GM06990 (cell line): ENCODE measurements around the gene ZNHIT1.

Experiments
- DNase-seq: peaks from one replicate; pipeline ENCODE4 v3.0.0-alpha.2; 2011; ENCODE audit not compliant: insufficient read length; ENCODE audit errors: extremely low read depth
- H3K27me3 ChIP-seq: replicated peaks from 2 replicates; pipeline ENCODE4 v1.6.0; 2011; ENCODE audit warnings: low read length; ENCODE audit not compliant: control insufficient read depth, insufficient read depth
- H3K36me3 ChIP-seq: 2 replicates; pipeline ENCODE4 v1.5.1; 2011; ENCODE audit warnings: low read length; ENCODE audit not compliant: control insufficient read depth, insufficient read depth
- H3K4me3 ChIP-seq: replicated peaks from 2 replicates; pipeline ENCODE4 v1.5.1; 2011; ENCODE audit warnings: low read depth, mild to moderate bottlenecking, control low read depth, low read length
- TF ChIP-seq, protein P1 (sequence below): IDR thresholded peaks from 2 replicates; pipeline ENCODE4 v1.5.1; 2011; ENCODE audit warnings: low read length, control low read depth, mild to moderate bottlenecking, inconsistent platforms; ENCODE audit not compliant: insufficient read depth, poor library complexity, severe bottlenecking

The ZNHIT1 gene

GRCh38 chr7:101226721-101227120 lies 8.8 kb downstream of the ZNHIT1 start:
- Histone ChIP-seq H3K36me3 (peaks cover 11% of the 10 kb centered on the region), H3K27me3 (no peaks in the 10 kb centered on the region), H3K4me3 (no peak overlapping the region)
- DNase-seq, result no peak
- TF ChIP-seq, protein P1, sequence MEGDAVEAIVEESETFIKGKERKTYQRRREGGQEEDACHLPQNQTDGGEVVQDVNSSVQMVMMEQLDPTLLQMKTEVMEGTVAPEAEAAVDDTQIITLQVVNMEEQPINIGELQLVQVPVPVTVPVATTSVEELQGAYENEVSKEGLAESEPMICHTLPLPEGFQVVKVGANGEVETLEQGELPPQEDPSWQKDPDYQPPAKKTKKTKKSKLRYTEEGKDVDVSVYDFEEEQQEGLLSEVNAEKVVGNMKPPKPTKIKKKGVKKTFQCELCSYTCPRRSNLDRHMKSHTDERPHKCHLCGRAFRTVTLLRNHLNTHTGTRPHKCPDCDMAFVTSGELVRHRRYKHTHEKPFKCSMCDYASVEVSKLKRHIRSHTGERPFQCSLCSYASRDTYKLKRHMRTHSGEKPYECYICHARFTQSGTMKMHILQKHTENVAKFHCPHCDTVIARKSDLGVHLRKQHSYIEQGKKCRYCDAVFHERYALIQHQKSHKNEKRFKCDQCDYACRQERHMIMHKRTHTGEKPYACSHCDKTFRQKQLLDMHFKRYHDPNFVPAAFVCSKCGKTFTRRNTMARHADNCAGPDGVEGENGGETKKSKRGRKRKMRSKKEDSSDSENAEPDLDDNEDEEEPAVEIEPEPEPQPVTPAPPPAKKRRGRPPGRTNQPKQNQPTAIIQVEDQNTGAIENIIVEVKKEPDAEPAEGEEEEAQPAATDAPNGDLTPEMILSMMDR, result no peak

- H3K36me3 ChIP-seq, result peaks cover 2% of the 10 kb centered on the region
- H3K4me3 ChIP-seq, result no peak overlapping the region
- no peaks in the 10 kb centered on the region for H3K27me3 ChIP-seq
- TF ChIP-seq, protein P1, result no peak
- no peak for DNase-seq
Observed at GRCh38 chr7:101231644-101232043, 13.7 kb downstream of the ZNHIT1 start.

GRCh38 chr7:101232141-101232850 lies 14.3 kb downstream of the ZNHIT1 start:
- Histone ChIP-seq H3K36me3 (peaks cover 4% of the 10 kb centered on the region), H3K4me3 (no peak overlapping the region), H3K27me3 (no peaks in the 10 kb centered on the region)
- TF ChIP-seq, protein P1, result no peak
- DNase-seq, result no peak

DNA sequence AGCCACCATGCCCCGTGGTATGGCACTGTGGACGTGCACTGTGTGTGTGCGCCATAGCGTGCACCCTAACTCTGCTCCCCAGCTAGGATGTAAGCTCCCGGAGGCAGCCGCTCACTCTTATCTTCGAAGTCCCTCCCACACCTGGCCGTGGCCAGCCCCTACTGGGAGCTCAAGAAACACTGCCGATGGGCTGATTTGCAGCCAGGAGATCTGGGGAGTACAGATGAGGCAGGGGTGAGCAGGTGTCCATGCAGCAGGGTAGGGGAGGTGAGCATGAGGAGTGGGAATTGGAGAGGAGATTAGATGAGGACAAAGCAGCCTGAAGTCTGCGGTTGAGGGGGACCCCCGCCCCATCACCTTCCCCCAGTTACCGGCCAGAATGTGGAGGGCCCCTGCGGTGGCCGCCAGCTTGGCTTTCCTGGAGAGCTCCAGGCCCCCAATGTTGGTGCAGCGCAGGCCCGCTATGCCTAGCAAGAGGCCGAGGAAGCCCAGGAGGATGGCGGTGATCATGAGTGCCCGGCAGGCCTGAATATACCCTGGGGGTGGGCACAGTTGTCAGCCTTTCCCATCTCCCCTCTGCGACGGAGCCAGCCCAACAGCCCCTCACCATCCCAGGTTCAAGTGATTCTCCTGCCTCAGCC lies 16.1 kb downstream of the ZNHIT1 start:
- TF ChIP-seq, protein P1, result no peak

DNA sequence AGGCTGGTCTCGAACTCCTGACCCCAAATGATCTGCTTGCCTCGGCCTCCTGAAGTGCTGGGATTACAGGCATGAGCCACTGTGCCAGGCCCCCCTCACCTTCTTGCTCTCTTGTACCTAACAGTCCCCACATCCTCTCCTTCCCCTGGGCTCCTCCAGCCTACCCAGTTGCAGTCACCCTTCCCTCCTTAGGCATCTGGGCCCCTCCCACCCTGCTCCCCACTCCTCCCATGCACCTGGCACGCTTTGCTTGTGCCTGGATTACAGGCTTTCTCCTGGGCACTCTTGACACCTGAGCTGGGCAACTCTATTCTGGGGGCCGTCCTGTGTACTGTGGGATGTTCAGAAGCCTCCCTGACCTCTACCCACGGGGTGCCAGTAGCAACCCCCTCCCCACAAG lies 16.7 kb downstream of the ZNHIT1 start:
- Histone ChIP-seq H3K36me3 (peaks cover 16% of the 10 kb centered on the region), H3K4me3 (no peak overlapping the region), H3K27me3 (no peaks in the 10 kb centered on the region)
- TF ChIP-seq, protein P1, result no peak
- DNase-seq, result no peak

More for the DNA sequence above, 16.1 kb downstream of the ZNHIT1 start:
- H3K4me3 ChIP-seq, result no peak overlapping the region
- no peak for DNase-seq
- no peaks in the 10 kb centered on the region for H3K27me3 ChIP-seq
- peaks cover 13% of the 10 kb centered on the region for H3K36me3 ChIP-seq
